Spleen (tissue), 3 donors: ENCODE measurements around the gene ZNF268.

ENCODE experiments used
- POLR2A ChIP-seq, 3 donors: fragments of 450-650 bp; IDR thresholded peaks; one replicate each; pipeline ENCODE4 v1.5.1; 2017; ENCODE audit warnings: antibody characterized with exemption in 3 of 3, mild to moderate bottlenecking in 1 of 3
- POLR2AphosphoS5 ChIP-seq, 3 donors: sonication (generic); formaldehyde crosslinking; IDR thresholded peaks; one replicate each; pipeline ENCODE4 v1.5.1; 2017; ENCODE audit warnings: antibody characterized with exemption in 3 of 3

DNA sequence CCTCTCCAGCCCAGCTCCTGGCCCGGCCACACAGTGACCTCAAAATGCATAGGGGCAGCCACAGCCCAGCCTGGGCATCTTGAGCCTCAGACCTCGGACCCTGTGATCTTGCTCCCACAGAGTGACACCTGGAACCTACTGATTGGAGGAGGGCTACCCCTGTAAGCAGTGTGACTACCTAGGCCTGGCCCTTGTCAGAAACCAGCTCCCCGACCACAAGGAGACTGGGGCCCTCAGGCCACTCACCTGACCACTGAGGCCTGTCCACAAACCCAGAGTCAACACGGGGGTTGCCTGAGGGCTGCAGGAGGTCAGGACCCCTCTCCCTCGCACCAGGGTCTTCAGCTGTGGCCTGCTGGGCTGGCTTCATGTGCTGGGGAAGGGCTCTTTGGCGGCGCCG, 45.4 kb downstream of the ZNF268 start:
- TF ChIP-seq POLR2AphosphoS5 (IDR thresholded peaks at IDR 0.05) (no peak), POLR2A (IDR thresholded peaks at IDR 0.05) (no peak)
